Thoracic aorta (tissue), 2 donors: ENCODE measurements around the gene MFN2. TPM values are rescaled to one million over a fixed set of nuclear protein-coding genes. Genes with fewer than 3 reads are reported as not detected.

Source experiments
- ATAC-seq: fragments of 150-250 bp; one replicate; pipeline ENCODE4 v1.8.0; 2017; ENCODE audit warnings: low read depth; ENCODE audit not compliant: insufficient number of reproducible peaks, low FRiP score
- DNase-seq: peaks from one replicate; pipeline ENCODE4 v3.0.0-alpha.2; 2020; ENCODE audit warnings: low spot score
- H3K27ac ChIP-seq, 2 donors: fragments of 200-600 bp; sonication (generic); 1 replicate in 1 of 2; 2 replicates in 1 of 2; pipeline ENCODE4 v1.5.1; 2016; ENCODE audit warnings: mild to moderate bottlenecking in 2 of 2, moderate library complexity in 2 of 2
- H3K27me3 ChIP-seq: fragments of 200-600 bp; sonication (generic); replicated peaks from 2 replicates; pipeline ENCODE4 v1.6.0; 2016; ENCODE audit warnings: mild to moderate bottlenecking; ENCODE audit not compliant: insufficient read depth
- H3K36me3 ChIP-seq: fragments of 200-600 bp; sonication (generic); one replicate; pipeline ENCODE4 v1.5.1; 2016
- H3K4me1 ChIP-seq, 2 donors: fragments of 200-600 bp; sonication (generic); 1 replicate in 1 of 2; 2 replicates in 1 of 2; pipeline versions ENCODE4 v1.5.1 to v1.6.0; 2016; ENCODE audit warnings: low read depth in 2 of 2, mild to moderate bottlenecking in 1 of 2; ENCODE audit not compliant: control insufficient read depth in 1 of 2
- H3K4me3 ChIP-seq: fragments of 200-600 bp; sonication (generic); 2 replicates; pipeline ENCODE4 v1.5.1; 2016; ENCODE audit warnings: mild to moderate bottlenecking
- H3K9me3 ChIP-seq: fragments of 200-600 bp; sonication (generic); 2 replicates; pipeline ENCODE4 v1.5.1; 2016
- total RNA-seq, 2 donors: library from RNA; depleted of rRNA; stranded (reverse); fragments of >200 nt; gene quantifications; one replicate each; pipeline versions ENCODE4 v1.1.0 to v1.2.3, GENCODE V29; 2016
- TF ChIP-seq, protein P1 (sequence below): fragments of 200-600 bp; sonication (generic); IDR thresholded peaks from one replicate; pipeline ENCODE4 v1.5.1; 2019; ENCODE audit warnings: antibody characterized with exemption

MFN2 gene
- total RNA-seq: 10 to 100 TPM; 48.7 to 50.1 TPM

DNA sequence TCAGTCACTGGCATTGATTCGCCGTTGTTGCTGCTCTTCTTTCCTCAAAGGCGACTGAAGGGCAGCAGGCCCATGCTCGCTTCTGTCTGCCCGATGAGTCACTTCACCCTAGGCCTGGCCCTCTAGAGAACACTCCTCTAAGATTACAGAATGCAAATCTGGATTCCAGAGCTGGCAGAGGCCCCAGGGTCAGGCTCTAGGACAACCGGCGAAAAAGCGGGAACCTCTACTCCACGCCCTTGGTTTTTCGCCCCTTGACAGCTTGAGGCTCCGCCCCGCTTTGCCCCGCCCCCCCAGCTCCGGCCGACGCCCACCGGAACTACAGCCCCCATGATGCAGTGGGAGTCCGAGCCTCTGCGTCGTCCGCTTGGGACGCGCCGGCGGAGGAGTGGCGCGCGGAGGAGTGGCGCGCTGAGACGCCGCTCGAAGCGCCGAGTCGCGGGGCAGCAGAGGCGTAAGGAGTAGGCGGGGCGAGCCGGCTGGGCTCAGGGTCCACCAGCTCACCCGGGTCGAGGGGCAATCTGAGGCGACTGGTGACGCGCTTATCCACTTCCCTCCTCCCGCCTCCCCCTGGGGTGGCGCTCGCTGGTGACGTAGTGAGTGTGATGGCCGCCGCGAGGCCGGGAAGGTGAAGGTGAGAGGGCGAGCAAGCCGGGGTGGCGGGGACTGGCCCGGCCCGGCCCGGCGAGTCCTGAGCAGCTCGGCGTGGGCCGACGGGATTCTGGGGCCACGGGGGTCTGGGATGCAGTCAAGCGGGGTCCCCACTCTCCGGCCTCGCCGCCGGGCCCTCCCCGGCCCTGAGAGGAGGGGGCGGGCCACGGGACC is at the start of gene MFN2:
Gene MFN2 (plus strand): TSS at position 594 of the 825 bp plus-strand sequence. CDS start 8,725 bp downstream, outside the sequence.
- TF ChIP-seq, protein P1, sequence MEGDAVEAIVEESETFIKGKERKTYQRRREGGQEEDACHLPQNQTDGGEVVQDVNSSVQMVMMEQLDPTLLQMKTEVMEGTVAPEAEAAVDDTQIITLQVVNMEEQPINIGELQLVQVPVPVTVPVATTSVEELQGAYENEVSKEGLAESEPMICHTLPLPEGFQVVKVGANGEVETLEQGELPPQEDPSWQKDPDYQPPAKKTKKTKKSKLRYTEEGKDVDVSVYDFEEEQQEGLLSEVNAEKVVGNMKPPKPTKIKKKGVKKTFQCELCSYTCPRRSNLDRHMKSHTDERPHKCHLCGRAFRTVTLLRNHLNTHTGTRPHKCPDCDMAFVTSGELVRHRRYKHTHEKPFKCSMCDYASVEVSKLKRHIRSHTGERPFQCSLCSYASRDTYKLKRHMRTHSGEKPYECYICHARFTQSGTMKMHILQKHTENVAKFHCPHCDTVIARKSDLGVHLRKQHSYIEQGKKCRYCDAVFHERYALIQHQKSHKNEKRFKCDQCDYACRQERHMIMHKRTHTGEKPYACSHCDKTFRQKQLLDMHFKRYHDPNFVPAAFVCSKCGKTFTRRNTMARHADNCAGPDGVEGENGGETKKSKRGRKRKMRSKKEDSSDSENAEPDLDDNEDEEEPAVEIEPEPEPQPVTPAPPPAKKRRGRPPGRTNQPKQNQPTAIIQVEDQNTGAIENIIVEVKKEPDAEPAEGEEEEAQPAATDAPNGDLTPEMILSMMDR: no peak
- peak within 1 kb of the TSS; percentile 98 for H3K4me3 ChIP-seq
- DNase-seq (peak; percentile 88), ATAC-seq (peak; percentile 97)
- no peaks in the 10 kb centered on the region for H3K27me3 ChIP-seq
- H3K4me1 ChIP-seq: peaks cover 11 to 25% of the 10 kb centered on the region in 2 donors
- H3K9me3 ChIP-seq: no peaks in the 10 kb centered on the region
- H3K27ac ChIP-seq: peak within 1 kb of the TSS; percentile 91 to 92
- peaks cover 26% of the 10 kb centered on the region for H3K36me3 ChIP-seq

DNA sequence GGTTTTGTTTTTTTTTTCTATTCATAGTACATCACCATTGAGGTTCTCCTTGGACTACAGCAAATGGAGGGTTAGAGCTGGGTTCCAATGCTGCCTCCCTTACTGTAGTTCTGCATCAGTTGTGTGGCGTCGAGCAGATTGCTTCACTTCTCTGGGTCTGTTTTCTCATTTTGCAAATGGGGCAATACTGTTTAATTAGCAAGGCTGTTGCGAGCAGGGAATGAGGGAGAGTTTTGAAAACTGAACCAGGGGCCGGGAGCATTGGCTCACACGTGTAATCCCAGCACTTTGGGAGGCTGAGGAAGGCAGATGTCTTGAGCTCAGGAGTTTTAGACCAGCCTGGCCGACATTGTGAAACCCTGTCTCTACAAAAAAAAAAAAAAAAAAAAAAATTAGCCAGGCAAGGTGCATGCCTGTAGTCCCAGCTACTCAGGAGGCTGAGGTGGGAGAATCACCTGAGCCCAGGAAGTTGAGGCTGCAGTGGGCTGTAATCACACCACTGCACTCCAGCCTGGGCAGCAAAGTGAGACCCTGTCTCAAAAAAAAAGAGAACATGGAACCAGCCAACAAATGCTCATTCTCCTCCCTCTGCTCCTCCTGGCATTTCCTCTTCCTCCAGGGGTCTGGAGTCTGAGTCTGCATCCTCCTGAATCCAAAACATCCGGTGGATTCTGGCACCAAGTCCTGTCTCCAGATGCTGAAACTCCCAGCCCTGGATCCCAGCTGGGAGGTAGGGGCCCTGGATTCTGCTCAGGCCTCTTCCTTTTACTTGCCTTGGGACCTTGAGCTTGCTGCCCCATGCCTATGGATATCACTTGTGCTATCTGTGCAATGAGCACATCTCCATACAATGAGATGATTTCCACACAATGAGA is 49.4 kb upstream of the MFN2 start:
- DNase-seq (no peak), ATAC-seq (no peak)
- TF ChIP-seq, protein P1: no peak
- Histone ChIP-seq H3K27ac (peak overlapping the region in 1 of 2 donors; percentile 47), H3K4me1 (peaks cover 18 to 44% of the 10 kb centered on the region in 2 donors), H3K4me3 (no peak overlapping the region), H3K27me3 (no peaks in the 10 kb centered on the region), H3K36me3 (no peaks in the 10 kb centered on the region), H3K9me3 (no peaks in the 10 kb centered on the region)

DNA sequence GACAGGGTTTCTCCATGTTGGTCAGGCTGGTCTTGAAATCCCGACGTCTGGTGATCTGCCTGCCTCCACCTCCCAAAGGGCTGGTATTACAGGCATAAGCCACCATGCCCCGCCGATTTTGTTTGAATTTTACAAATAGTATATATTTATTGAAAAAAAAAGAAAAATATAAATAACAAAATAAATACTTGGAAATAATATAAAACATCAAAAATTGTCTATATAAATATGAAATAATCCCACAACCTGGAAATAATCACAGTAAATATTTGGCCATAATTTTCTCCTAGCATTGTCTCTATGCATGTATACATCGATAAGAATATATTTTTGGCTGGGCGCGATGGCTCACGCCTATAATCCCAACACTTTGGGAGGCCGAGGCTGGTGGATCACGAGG is 48.4 kb upstream of the MFN2 start:
- Histone ChIP-seq H3K27ac (no peak overlapping the region), H3K4me3 (no peak overlapping the region), H3K36me3 (no peaks in the 10 kb centered on the region), H3K27me3 (no peaks in the 10 kb centered on the region), H3K9me3 (no peaks in the 10 kb centered on the region), H3K4me1 (peaks cover 17 to 45% of the 10 kb centered on the region in 2 donors)
- no peak for ATAC-seq
- TF ChIP-seq, protein P1: no peak
- DNase-seq: no peak

DNA sequence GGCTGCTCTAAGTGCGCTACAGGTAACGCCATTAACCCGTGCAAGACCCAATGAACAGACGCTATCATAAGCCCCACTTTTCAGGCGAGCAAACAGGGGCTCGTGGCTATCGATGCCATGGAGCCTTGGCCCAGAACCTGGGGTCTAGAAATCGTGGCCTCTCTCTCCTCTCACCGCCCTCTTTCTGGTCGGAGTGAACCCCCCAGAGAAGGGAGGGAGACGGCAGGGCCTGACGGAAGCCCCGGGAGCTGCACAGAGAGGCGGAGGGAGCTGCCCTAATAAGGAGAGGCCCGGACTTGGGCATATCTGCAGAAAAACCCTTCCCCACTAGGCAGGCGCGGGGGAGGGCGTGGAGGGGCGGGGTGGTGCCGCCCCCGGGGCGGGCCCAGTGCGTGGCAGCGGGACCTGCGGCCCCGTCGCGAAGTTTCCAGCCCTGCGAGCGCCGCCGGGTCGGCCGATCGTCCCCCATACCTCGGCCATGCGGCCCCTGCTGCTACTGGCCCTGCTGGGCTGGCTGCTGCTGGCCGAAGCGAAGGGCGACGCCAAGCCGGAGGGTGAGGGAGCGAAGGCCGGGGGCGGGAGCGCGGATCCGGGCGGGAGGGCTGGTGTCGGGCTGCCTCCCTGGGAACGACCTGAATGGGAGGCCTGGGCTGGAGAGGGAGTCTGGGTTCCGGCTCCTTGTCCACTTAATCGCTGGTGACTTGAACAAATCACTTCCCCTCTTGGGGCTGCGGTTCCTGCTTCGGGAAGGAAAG is 45.8 kb upstream of the MFN2 start, which contains the start of gene PLOD1:
Gene PLOD1 (plus strand): TSS at position 416 of the 755 bp plus-strand sequence. CDS start 63 bp downstream, at position 479.
- peak within 1 kb of the TSS; percentile 84 to 85 for H3K27ac ChIP-seq
- H3K27me3 ChIP-seq: no peaks in the 10 kb centered on the region
- TF ChIP-seq, protein P1: no peak
- no peaks in the 10 kb centered on the region for H3K9me3 ChIP-seq
- peak within 1 kb of the TSS; percentile 74 for H3K4me3 ChIP-seq
- no peaks in the 10 kb centered on the region for H3K36me3 ChIP-seq
- H3K4me1 ChIP-seq: peaks cover 20 to 44% of the 10 kb centered on the region in 2 donors
- peak; percentile 86 for ATAC-seq
- peak; percentile 51 for DNase-seq
